ENCODE measurements around the gene GFM1. TPM values are rescaled to one million over a fixed set of nuclear protein-coding genes. Genes with fewer than 3 reads are reported as not detected.

The GFM1 gene
- total RNA-seq, 1 donor from 2014 or later = 49.8 TPM

- DNase-seq = peak; percentile 59
These were observed 83.1 kb downstream of the GFM1 start for GRCh38 chr3:158727206-158728060.

GRCh38 chr3:158728061-158728377 lies 83.7 kb downstream of the GFM1 start:
- no peak for DNase-seq

GRCh38 chr3:158728851-158729250 lies 84.5 kb downstream of the GFM1 start:
- DNase-seq = no peak

GRCh38 chr3:158731486-158731885 lies 87.2 kb downstream of the GFM1 start:
- no peak for DNase-seq

GRCh38 chr3:158731938-158732855 lies 87.9 kb downstream of the GFM1 start, which contains the start of gene RARRES1:
TSS of gene RARRES1 (minus strand) at chr3:158732457. CDS start at chr3:158732415, 42 bp downstream.
- no peak for DNase-seq

GRCh38 chr3:158732856-158733200 lies 88.5 kb downstream of the GFM1 start:
- no peak for DNase-seq

- no peak for DNase-seq
These were observed 89.3 kb downstream of the GFM1 start for GRCh38 chr3:158733656-158734055.

GRCh38 chr3:158735296-158736033 lies 91.1 kb downstream of the GFM1 start:
- no peak for DNase-seq

- no peak for DNase-seq
These were observed 93.1 kb downstream of the GFM1 start for GRCh38 chr3:158737410-158737809.

- no peak for DNase-seq
These were observed 93.8 kb downstream of the GFM1 start for GRCh38 chr3:158737976-158738615.

- no peak for DNase-seq
These were observed 94.3 kb downstream of the GFM1 start for GRCh38 chr3:158738653-158739052.

- DNase-seq = no peak
These were observed 94.8 kb downstream of the GFM1 start for GRCh38 chr3:158739078-158739477.

- DNase-seq = no peak
These were observed 95.3 kb downstream of the GFM1 start for GRCh38 chr3:158739661-158740060.

Small RNAs within 50 kb of the gene (small RNA-seq; reads per million reads assigned to genes)
- not detected for gene AC025033.1 (ENCODE audit: low replicate concordance)
- not detected for gene AC080013.6 (ENCODE audit: low replicate concordance)

Other genes with a start within 250 kb of the GFM1 start
- gene MLF1, start 73.3 kb upstream of the GFM1 start, total RNA-seq = 12.5 TPM
- gene LXN, start 28.1 kb downstream of the GFM1 start, total RNA-seq = 14.1 TPM
- 4.9 TPM for gene RARRES1, start 87.9 kb downstream of the GFM1 start, total RNA-seq
- gene MFSD1, start 157.5 kb downstream of the GFM1 start, total RNA-seq = 62.8 TPM